Measurements from ENCODE around the gene CYB561D1.
A peak's percentile ranks its signal among the peaks of the same experiment; 100 is the strongest.

The CYB561D1 gene

DNA sequence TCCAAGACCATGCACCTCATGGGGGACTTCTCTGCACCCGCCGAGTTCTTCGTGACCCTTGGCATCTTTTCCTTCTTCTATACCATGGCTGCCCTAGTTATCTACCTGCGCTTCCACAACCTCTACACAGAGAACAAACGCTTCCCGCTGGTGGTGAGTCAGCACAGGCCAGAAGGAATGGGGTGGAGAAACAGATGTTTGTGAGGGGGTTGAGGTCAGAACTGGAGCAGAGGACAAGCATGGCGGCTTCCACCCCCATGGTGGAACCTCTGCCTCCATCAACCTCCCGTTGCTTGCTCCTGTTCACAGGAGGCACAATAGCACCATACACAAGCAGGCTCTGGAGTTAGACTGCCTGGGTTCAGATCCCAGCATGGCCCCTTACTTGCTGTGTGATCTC, 17.1 kb upstream of the CYB561D1 start:
- Histone ChIP-seq H3K9me3 (ENCODE audit: control insufficient read depth, insufficient read depth, low read depth, low read length) (no peaks in the 10 kb centered on the region), H3K4me1 (ENCODE audit: control insufficient read depth, insufficient read depth, low read length) (no peaks in the 10 kb centered on the region), H3K4me3 (ENCODE audit: low read depth, low read length) (no peak overlapping the region), H3K27ac (ENCODE audit: extremely low read depth, low read depth, low read length) (no peak overlapping the region), H3K36me3 (ENCODE audit: control insufficient read depth in 2 of 2, insufficient read depth in 1 of 2, low read length in 2 of 2) (no peaks in the 10 kb centered on the region)
- ChIA-PET CTCF (no interaction called here), POLR2A (no interaction called here)
- TF ChIP-seq, protein P1, sequence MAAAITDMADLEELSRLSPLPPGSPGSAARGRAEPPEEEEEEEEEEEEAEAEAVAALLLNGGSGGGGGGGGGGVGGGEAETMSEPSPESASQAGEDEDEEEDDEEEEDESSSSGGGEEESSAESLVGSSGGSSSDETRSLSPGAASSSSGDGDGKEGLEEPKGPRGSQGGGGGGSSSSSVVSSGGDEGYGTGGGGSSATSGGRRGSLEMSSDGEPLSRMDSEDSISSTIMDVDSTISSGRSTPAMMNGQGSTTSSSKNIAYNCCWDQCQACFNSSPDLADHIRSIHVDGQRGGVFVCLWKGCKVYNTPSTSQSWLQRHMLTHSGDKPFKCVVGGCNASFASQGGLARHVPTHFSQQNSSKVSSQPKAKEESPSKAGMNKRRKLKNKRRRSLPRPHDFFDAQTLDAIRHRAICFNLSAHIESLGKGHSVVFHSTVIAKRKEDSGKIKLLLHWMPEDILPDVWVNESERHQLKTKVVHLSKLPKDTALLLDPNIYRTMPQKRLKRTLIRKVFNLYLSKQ (tag by site-specific recombination; IDR thresholded peaks at IDR 0.05; ENCODE audit: borderline replicate concordance) = no peak
- TF ChIP-seq, protein P2, sequence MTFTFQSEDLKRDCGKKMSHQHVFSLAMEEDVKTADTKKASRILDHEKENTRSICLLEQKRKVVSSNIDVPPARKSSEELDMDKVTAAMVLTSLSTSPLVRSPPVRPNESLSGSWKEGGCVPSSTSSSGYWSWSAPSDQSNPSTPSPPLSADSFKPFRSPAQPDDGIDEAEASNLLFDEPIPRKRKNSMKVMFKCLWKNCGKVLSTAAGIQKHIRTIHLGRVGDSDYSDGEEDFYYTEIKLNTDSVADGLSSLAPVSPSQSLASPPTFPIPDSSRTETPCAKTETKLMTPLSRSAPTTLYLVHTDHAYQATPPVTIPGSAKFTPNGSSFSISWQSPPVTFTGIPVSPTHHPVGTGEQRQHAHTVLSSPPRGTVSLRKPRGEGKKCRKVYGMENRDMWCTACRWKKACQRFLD (tag by site-specific recombination; IDR thresholded peaks at IDR 0.05) = no peak
- TF ChIP-seq ZNF248 (tag by site-specific recombination; IDR thresholded peaks at IDR 0.05) (no peak), ZNF785 (tag by site-specific recombination; IDR thresholded peaks at IDR 0.05) (no peak)
- TF ChIP-seq, protein P3, sequence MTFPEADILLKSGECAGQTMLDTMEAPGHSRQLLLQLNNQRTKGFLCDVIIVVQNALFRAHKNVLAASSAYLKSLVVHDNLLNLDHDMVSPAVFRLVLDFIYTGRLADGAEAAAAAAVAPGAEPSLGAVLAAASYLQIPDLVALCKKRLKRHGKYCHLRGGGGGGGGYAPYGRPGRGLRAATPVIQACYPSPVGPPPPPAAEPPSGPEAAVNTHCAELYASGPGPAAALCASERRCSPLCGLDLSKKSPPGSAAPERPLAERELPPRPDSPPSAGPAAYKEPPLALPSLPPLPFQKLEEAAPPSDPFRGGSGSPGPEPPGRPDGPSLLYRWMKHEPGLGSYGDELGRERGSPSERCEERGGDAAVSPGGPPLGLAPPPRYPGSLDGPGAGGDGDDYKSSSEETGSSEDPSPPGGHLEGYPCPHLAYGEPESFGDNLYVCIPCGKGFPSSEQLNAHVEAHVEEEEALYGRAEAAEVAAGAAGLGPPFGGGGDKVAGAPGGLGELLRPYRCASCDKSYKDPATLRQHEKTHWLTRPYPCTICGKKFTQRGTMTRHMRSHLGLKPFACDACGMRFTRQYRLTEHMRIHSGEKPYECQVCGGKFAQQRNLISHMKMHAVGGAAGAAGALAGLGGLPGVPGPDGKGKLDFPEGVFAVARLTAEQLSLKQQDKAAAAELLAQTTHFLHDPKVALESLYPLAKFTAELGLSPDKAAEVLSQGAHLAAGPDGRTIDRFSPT (tag by site-specific recombination; IDR thresholded peaks at IDR 0.05) = no peak

DNA sequence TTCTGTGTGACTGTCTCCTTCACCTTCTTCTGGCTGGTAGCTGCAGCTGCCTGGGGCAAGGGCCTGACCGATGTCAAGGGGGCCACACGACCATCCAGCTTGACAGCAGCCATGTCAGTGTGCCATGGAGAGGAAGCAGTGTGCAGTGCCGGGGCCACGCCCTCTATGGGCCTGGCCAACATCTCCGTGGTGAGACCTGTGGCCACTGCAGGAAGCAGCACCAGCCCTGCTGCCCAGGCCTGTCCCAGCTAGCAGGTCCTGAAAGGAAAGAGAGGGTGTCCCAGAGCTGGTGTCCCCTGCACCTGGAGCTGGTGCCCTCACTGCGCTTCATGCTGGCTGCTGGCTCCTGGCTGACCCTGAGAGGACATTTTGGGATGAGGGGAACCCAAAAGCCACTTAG, 16.1 kb upstream of the CYB561D1 start:
- CTCF ChIA-PET = interaction anchor here (0.6 to 2.1 kb wide), 2 partner anchors 9 to 238 kb away, joined by 3 to 5 read pairs; no protein-coding TSS in a partner anchor
- Histone ChIP-seq H3K36me3 (ENCODE audit: control insufficient read depth in 2 of 2, insufficient read depth in 1 of 2, low read length in 2 of 2) (no peaks in the 10 kb centered on the region), H3K9me3 (ENCODE audit: control insufficient read depth, insufficient read depth, low read depth, low read length) (no peaks in the 10 kb centered on the region), H3K4me3 (ENCODE audit: low read depth, low read length) (no peak overlapping the region), H3K27ac (ENCODE audit: extremely low read depth, low read depth, low read length) (no peak overlapping the region), H3K4me1 (ENCODE audit: control insufficient read depth, insufficient read depth, low read length) (no peaks in the 10 kb centered on the region)
- TF ChIP-seq ZNF473 (tag by site-specific recombination; IDR thresholded peaks at IDR 0.05) = no peak
- no peak for TF ChIP-seq ZNF776 (tag by site-specific recombination; IDR thresholded peaks at IDR 0.05; ENCODE audit: borderline replicate concordance)
- TF ChIP-seq ZNF621 (tag by site-specific recombination; IDR thresholded peaks at IDR 0.05) = no peak
- POLR2A ChIA-PET = no interaction called here

DNA sequence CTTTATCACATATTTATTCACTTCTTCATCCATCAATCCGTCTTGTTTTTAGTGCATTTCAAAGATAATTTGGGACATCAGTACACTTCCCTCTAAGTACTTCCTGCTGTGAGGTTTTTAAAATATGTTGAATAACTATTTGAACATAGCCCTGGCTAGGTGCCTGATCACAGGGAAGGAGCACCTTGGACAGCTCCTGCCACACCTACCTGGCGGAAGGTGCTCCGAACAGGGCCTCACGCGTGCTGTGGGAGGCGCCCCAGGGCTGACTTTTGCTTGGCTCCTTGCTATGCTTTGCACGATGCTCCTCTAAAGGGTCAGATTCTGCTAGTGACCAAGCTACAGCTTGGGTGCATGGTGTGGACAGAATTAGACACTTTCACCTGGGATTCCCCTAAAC, 15.1 kb upstream of the CYB561D1 start:
- H3K27ac ChIP-seq (ENCODE audit: extremely low read depth, low read depth, low read length) = no peak overlapping the region
- POLR2A ChIA-PET = no interaction called here
- H3K4me1 ChIP-seq (ENCODE audit: control insufficient read depth, insufficient read depth, low read length) = no peaks in the 10 kb centered on the region
- H3K9me3 ChIP-seq (ENCODE audit: control insufficient read depth, insufficient read depth, low read depth, low read length) = no peaks in the 10 kb centered on the region
- H3K4me3 ChIP-seq (ENCODE audit: low read depth, low read length) = no peak overlapping the region
- no peaks in the 10 kb centered on the region for H3K36me3 ChIP-seq (ENCODE audit: control insufficient read depth in 2 of 2, insufficient read depth in 1 of 2, low read length in 2 of 2)
- CTCF ChIA-PET = interaction anchor here (0.6 to 2.1 kb wide), 5 partner anchors 10 to 54 kb away, joined by 3 to 7 read pairs (median 5); partner anchors contain the start of gene CYB561D1
- TF ChIP-seq HOXC10 (CRISPR knock-in tag; IDR thresholded peaks at IDR 0.05) (no peak), ZNF664 (tag by site-specific recombination; IDR thresholded peaks at IDR 0.05) (no peak), ZNF658 (tag by site-specific recombination; IDR thresholded peaks at IDR 0.05) (no peak), ZNF660 (tag by site-specific recombination; IDR thresholded peaks at IDR 0.05) (no peak), ZNF404 (tag by site-specific recombination; IDR thresholded peaks at IDR 0.05) (no peak), ZNF501 (tag by site-specific recombination; IDR thresholded peaks at IDR 0.05) (no peak), IKZF3 (tag by site-specific recombination; IDR thresholded peaks at IDR 0.05) (no peak), ZNF10 (tag by site-specific recombination; IDR thresholded peaks at IDR 0.05) (peak; percentile 56; the same call in 1 of the 2 replicates), KLF8 (tag by site-specific recombination; IDR thresholded peaks at IDR 0.05) (no peak), ZNF16 (tag by site-specific recombination; IDR thresholded peaks at IDR 0.05; ENCODE audit: low read depth) (no peak)
- TF ChIP-seq, protein P4, sequence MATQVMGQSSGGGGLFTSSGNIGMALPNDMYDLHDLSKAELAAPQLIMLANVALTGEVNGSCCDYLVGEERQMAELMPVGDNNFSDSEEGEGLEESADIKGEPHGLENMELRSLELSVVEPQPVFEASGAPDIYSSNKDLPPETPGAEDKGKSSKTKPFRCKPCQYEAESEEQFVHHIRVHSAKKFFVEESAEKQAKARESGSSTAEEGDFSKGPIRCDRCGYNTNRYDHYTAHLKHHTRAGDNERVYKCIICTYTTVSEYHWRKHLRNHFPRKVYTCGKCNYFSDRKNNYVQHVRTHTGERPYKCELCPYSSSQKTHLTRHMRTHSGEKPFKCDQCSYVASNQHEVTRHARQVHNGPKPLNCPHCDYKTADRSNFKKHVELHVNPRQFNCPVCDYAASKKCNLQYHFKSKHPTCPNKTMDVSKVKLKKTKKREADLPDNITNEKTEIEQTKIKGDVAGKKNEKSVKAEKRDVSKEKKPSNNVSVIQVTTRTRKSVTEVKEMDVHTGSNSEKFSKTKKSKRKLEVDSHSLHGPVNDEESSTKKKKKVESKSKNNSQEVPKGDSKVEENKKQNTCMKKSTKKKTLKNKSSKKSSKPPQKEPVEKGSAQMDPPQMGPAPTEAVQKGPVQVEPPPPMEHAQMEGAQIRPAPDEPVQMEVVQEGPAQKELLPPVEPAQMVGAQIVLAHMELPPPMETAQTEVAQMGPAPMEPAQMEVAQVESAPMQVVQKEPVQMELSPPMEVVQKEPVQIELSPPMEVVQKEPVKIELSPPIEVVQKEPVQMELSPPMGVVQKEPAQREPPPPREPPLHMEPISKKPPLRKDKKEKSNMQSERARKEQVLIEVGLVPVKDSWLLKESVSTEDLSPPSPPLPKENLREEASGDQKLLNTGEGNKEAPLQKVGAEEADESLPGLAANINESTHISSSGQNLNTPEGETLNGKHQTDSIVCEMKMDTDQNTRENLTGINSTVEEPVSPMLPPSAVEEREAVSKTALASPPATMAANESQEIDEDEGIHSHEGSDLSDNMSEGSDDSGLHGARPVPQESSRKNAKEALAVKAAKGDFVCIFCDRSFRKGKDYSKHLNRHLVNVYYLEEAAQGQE (tag by site-specific recombination; IDR thresholded peaks at IDR 0.05) = peak; percentile 95
- TF ChIP-seq, protein P5, sequence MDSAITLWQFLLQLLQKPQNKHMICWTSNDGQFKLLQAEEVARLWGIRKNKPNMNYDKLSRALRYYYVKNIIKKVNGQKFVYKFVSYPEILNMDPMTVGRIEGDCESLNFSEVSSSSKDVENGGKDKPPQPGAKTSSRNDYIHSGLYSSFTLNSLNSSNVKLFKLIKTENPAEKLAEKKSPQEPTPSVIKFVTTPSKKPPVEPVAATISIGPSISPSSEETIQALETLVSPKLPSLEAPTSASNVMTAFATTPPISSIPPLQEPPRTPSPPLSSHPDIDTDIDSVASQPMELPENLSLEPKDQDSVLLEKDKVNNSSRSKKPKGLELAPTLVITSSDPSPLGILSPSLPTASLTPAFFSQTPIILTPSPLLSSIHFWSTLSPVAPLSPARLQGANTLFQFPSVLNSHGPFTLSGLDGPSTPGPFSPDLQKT (IDR thresholded peaks at IDR 0.05; ENCODE audit: borderline replicate concordance, low read depth, low read length) = no peak
- TF ChIP-seq, protein P6, sequence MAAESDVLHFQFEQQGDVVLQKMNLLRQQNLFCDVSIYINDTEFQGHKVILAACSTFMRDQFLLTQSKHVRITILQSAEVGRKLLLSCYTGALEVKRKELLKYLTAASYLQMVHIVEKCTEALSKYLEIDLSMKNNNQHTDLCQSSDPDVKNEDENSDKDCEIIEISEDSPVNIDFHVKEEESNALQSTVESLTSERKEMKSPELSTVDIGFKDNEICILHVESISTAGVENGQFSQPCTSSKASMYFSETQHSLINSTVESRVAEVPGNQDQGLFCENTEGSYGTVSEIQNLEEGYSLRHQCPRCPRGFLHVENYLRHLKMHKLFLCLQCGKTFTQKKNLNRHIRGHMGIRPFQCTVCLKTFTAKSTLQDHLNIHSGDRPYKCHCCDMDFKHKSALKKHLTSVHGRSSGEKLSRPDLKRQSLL (tag by site-specific recombination; IDR thresholded peaks at IDR 0.05) = no peak

Measured in HEK293 (cell line).